ENCODE data around the gene DLGAP4.

Gene DLGAP4

DNA sequence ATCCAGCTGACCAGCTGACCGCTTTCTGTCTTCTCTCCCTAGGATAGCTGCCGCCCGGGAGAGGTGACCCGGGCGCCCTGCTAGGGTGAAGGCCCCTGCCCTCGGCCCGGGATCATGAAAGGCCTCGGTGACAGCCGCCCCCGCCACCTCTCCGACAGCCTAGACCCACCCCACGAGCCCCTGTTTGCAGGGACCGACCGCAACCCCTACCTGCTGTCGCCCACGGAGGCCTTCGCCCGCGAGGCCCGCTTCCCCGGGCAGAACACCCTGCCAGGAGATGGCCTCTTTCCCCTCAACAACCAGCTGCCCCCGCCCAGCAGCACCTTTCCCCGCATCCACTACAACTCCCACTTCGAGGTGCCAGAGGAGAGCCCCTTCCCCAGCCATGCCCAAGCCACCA, 125.5 kb downstream of the DLGAP4 start:
- no peak for DNase-seq

DNA sequence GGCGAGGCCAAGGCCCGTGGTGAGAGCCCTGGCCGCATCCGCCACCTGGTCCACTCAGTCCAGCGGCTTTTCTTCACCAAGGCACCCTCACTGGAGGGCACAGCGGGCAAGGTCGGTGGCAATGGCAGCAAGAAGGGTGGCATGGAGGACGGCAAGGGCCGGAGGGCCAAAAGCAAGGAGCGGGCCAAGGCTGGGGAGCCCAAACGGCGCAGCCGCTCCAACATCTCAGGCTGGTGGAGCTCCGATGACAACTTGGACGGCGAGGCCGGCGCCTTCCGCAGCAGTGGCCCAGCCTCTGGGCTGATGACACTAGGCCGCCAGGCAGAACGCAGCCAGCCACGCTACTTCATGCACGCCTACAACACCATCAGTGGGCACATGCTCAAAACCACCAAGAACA, 126.0 kb downstream of the DLGAP4 start:
- DNase-seq, result no peak

DNA sequence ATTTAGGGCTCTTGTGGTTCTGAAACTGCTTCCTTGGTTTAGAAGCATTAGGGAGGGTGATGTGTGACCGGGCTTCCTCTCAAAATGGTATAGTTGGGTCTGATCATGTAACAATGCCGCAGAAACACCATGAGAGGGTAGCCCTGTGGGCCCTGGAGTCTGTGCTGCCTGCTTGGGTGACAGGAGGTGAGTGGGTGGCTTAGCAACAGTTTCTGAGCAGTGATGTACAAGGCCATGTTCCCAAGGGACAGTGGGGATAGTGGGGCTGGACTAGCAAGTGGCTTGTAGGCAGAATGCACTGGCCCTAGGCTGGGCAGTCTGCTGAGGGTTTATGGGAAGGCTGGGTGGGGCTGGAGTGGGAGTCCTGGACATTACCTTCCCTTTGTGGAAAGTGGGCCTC, 128.2 kb downstream of the DLGAP4 start:
- DNase-seq, result no peak

DNA sequence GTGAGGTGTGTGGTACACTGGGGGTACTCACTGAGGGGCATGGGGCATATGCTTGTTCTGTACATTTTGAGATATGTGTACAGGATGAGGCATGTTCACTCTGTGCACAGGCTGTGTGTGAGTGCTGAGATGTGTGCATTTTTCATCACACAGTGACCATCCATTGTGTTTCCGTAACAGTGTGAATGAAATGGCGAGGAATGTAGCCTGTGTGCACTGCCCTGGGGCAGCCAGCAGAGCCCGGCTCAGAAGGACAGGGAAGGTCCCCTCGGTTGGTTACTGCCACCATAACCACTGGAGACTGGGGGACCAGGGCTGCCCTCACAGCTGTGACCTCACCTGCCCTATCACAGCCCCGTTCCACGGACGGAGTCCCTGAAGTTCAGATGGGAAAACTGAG, 129.0 kb downstream of the DLGAP4 start:
- no peak for DNase-seq

DNA sequence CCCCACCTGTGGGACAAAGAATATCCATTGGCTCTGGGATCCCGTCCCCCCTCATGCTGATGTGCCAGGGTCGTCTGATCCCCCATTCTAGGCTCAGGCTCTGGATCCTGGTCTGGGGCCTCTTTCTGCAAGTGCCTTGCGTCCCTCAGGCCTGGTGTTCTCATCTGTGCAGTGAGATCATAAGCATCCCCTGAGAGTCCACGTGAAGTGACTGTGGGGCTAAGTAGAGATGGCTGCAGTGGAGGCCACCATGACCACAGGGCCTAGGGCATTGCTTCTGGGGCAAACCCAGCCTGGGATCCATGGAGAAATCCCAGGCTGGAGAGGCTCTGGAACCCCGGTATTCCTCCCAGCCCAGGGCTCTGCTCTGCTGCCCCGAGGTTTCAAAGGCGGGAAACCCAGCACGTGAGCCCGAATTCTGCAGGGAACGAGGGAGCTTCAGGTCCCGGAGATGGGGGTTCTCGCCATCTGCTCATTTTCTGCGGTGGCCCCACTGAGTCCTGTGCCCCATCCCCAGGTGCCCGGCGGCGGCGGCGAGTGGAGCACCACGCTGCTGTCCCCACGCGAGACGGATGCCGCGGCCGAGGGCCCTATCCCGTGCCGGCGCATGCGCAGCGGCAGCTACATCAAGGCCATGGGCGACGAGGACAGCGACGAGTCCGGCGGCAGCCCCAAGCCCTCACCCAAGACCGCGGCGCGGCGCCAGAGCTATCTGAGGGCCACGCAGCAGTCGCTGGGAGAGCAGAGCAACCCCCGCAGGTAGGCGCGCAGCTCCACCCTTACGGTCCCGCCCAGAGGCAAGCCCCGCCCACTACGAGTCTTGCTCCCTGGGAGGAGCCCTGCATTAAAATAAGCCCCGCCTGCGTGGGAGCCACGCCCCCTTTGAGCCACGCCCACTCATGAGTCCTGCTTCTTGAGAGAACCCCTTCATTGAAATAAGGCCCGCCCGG, 129.7 kb downstream of the DLGAP4 start:
- DNase-seq, result peak; percentile 86

DNA sequence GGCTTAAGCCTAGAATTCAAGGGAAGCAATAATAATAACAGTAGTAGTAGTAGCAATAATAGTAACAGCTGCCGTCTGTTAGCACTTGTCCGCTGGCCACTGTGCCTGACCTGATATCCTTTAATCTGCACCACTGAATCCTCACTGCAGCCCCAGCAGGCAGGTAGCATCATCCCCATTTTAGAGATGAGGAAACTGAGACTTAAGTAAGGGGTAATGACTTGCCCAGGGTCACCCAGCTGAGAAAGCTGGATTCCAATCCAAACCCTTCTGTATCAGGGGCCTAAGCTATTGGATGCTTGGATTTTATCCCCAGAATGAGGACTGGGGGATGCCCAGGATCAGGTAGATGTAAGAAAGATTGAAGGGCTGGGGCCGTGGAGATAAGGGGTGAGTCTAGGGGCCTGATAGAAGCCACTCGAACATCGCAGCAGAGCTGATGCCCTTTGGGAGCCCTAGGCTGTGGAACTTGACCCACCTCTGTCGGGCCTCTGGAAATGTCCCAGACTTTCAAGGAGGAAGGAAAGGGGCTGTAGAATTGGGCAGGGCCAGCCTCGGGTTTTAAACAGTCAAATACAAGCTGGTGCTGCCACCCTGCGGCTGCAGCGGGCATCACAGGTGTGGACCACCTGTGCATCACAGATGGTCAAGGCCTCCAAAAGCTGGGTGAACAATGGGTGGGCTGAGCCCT, 133.0 kb downstream of the DLGAP4 start:
- DNase-seq, result peak; percentile 58

DNA sequence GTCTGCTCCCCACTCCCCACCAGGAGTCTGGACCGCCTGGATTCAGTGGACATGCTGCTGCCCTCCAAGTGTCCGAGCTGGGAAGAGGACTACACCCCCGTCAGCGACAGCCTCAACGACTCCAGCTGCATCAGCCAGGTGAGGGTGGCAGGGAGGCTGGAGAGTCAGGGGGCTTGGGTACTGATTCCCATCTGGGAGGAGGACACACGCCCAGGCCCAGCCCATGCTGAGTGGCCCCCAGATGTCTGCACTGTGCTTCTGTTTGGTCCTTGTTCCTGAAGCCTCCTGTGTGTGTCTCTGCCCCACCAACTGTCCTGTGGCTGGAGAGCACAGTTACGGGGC, 133.6 kb downstream of the DLGAP4 start:
- no peak for DNase-seq

DNA sequence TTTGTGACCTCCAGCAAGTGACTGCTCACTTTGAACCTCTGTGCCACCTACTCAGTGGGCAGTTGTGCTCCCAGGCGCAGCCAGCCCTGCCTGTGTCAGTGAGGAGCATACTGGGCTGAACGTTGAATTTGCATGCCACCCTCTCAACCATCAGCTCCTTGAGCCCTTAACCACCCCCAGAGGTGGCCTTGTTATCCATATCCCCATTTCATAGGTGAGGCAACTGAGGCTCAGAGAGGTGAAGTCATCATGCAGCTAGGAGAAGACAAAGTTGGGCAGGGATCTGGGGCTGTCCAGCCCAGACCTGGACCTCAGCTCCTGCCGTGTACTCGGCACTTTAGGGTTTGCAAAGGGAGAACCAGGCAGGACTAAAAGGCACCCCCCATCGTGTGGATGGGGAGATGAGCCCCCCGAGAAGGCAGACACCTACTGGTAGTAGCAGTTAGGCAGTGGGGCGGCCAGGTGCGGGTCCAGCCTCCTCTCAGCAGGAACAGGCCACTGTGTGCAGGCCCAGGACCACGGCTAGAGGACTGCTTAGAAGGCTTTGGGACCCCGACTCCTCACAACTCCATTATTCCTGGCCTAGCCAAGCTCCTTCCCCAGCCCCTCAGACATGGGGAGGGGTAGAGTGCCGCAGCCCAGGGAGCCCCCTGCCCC, 134.4 kb downstream of the DLGAP4 start:
- DNase-seq, result no peak

DNA sequence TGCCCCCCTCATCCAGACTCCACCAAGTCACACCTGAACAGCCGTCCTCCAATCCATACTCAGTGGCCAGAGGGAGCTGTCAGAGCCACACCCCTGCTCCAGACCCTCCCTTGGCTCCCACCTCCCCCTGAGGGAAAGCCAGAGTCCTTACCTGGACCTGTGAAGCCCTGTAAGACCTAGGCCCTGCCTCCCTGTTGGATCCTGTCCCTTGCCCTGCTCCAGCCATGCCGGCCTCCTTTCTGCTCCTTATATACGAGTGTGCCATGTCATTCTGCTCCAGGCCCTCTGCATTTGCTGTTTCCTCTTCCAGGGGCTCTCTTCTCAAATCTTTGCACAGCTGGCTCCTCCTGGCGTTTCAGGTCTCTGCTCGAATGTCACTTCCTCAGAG, 134.9 kb downstream of the DLGAP4 start:
- no peak for DNase-seq

DNA sequence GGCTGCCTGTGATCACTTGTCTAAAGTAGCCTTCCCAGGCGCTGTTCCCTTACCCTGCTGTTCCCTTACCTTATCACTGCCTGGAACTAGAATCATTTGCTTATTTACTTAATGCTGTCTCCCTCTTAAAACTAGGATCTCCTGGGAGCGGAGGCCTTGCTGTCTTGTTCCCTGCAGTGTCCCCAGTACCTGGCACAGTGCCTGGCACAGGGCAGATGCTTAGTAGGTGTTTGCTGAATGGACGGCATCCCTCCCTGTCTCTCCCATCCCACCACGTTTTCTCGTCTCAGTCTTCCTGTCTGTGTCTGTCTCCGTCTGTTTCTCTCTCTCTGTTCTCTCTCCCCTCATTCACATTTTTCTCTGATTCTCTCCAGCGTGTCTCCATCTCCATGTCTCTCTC, 135.3 kb downstream of the DLGAP4 start:
- no peak for DNase-seq

DNA sequence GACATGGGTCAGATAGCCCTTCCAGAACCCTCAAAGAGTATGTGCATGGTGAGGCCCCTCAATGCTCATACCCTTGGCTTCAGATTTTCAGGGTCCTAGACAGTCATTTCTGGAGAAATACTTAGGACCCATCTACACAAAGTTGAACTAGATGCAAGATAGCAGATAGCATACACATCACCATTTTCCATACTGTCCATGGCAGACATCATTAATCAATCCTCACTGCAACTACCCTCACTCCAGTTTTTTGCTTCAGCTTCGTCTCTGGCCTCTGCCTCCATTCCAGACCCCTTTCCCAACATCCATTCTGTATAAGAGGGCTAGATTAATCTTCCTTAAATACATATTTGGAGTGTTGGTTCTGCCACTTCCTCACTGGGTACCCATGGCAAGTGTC, 139.7 kb downstream of the DLGAP4 start:
- DNase-seq, result no peak

DNA sequence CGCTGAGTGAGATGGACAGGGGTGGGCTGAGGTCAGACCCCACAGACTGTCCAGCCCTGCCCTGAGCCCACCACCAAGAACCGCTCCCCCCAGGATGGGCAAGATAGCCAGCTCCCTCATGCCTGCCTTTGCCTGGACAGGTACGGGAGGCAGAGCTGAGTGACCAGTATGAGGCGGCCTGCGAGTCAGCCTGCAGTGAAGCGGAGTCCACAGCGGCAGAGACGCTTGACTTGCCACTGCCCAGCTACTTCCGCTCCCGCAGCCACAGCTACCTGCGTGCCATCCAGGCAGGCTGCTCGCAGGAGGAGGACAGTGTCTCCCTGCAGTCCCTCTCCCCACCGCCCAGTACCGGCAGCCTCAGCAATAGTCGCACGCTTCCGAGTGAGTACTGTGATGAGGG, 140.4 kb downstream of the DLGAP4 start:
- no peak for DNase-seq

DNA sequence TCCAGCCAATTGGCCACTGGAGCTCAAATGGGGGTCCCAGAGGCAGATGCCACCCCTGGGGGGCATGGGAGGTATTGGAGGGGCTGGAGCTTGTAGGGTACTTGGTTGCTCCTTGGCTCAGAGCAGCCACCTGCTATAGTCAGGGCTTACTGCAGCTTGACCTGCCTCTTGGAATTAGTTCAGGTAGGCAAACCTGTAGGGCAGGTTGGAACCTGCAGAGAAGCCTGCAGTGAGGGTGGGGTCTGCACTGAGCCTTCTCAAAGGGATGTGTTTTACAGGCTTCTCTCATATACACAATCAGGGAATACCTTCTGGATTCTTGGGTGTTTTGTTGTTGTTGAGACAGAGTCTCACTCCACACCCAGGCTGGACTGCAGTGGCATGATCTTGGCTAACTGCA, 141.0 kb downstream of the DLGAP4 start:
- DNase-seq, result no peak

DNA sequence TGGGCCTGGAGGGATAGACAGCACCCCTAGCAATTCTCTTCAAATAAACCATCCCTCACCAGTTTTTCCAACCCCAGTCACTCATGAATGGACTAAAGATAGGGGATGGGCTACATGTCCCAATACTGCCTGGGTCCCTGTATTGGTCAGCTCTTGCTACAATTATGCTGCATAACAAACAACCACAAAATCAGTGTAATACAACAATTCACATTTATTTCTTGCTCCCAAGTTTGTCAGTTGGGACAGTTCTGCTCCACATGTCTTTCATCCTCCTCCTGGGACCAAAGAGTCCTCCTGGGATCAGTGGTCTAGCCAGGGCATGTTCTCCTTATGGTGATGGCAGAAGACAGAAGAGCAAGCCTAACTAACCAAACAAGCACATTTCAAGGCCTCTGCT, 143.5 kb downstream of the DLGAP4 start:
- no peak for DNase-seq

DNA sequence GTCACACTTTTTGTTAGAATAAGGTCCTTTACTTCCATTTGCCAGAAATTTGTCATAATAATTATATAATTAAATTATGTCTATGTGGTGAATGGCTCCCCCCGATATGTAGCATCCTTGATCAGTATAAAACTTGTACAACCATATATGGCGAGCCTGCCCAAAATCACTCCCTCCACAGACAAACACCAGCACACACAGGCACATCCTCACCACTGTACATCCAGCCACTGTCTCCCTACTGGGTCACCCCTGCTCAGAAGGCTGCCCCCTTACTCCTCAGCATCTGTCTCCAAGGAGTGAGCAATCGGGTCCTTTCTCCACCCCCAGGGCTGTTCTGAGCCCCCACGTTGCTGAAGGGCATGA, 148.2 kb downstream of the DLGAP4 start:
- DNase-seq, result no peak

DNA sequence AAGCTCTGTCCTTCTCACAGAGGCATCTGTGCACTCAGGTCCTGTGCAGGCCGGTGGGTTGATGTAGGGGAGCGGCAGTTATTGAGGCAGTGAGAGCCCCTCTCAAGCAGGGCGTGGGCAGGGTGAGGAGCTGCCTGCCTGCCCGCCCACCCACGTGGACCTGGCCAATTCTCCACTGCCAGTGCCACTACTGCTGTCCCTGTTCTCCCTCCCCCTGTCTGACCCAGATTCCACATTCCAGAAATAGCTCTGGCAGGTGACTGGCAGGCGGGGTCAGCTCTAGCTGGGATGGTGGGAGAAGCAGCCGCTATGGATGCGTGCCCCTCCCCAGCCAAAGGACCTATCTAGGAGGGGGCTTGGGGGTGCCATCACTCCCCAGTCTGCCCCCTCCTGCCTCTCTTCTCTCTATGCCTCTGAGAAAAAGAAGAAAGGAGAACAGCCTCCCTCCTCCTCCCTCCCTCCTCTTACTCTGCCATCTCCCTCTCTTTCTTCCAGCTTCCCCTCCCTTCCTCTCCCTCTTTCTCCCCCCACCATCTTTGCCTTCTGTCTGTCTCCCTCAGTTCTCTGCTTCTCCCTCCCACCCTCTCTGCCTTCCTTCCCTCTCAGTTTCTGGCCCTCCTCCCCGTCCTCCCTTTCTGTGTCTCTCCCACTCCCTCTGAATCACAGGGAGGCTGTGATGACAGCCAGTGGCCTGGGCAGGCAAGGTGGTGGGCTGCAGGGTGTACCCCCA, 148.7 kb downstream of the DLGAP4 start:
- no peak for DNase-seq

DNA sequence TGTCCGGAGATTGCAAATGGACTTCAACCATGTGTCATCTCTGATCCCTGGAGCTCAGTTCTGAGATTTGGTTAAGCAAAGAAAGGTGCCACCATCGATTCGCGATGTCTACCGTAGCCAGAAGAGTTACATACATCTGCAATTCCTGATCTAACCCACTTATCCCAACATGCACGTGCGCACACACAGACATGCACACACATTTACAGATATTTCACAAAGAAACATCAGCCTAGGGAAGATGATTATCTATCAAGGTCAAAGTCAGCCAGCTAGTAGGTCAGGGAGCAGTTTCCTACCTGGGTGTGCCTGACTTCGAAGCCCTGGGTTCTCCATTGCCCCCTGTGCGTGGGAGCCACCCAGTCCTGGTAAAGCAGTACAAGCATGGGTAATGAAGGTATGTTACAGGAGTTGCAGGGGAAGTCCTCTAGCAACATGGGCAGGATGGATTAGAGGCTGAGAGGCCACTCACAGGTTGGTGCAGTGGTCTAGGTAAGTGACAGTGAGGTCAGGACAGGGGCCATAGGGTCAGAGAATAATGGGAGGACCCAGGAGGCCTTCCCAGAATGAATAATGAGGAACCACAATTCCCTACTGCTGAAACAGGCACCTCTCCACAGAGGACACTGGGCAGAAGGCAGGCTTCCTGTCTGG, 150.0 kb downstream of the DLGAP4 start:
- DNase-seq, result no peak

DNA sequence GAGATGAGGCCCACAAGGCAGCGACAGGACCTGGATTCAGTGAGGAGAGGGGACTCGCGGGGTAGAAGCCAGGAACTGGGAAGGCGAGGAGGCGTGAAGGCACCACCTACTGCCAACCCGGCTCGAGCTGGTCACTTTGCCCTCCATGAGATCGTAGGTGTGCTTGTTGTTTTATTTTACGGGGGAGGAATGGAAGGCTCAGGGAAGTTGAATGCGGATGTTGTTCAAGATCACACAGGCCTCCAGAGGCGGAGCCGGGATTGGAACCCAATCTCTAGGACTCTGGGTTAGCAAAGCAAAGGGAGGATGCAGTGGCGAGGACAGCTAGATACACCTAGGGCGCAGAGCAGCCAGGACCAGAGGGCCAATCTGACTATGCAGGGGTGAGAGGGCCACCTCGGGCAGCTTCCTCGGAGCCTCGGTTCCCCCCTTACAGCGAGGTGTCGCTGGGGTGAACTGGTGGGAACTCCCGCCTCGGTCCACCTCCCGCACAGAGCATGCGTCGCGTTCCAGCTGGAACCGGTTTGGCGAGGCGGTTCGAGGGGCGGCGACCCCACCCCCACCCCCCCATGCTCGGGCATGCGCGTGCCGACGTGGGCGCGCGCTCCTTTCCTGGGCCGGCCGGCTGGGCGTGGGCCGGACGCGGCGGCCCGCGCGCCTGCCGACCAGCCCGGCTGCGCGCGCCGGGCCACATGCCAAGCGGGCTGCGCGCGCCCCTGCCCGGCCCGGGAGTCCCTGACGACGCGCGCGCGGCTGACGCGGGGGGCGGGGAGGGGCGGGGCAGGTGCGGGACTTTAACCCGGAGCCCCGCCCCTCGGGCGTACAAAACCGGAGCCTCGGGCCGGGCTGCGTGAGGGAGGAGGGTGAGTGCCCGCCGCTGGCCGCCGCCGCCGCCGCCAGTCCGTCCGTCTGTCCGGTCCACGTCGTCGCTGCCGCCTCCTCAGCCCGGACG, 154.8 kb downstream of the DLGAP4 start:
- peak; percentile 87 for DNase-seq

DNA sequence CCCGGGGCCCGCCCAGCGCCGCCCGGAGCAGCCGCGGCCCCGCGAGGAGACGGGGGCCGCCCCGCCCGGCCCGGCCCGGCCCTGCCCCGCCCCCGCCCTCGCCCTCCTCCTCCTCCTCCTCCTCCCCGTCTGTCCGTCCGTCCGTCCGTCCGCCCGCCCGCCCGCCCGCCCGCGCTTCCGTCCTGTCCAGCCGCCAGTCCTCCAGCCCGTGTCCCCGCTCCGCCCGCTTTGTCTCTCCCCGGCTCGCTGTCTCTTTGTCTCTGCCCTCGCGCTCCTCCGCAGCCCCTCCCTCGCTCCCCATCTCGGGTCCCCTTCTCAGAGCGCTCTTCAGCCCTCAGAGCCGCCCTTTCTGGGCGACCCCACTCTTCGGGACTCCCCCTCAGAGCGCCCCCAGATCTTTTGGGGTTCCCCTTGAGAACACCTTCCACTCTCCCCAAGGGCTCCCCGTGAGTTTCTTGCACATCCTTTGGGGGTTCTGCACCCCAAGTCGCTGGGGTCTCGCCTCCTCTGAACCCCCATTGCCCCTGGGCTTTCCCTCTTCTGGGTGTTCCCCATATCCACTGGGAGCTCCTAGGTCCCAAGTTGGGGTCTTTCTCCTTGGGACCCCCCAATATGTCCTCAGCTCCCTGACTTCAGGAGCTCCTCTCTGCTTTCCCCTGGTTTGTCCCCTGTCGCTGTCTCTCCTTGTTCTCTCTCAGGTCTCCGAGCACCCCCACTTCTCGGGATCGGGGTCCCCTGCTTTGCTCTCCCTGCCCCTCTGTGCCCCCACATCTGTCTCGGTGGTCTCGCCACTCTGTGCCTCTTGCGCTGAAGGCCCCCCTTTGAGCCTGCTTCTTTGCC, 155.7 kb downstream of the DLGAP4 start:
- peak; percentile 32 for DNase-seq

DNA sequence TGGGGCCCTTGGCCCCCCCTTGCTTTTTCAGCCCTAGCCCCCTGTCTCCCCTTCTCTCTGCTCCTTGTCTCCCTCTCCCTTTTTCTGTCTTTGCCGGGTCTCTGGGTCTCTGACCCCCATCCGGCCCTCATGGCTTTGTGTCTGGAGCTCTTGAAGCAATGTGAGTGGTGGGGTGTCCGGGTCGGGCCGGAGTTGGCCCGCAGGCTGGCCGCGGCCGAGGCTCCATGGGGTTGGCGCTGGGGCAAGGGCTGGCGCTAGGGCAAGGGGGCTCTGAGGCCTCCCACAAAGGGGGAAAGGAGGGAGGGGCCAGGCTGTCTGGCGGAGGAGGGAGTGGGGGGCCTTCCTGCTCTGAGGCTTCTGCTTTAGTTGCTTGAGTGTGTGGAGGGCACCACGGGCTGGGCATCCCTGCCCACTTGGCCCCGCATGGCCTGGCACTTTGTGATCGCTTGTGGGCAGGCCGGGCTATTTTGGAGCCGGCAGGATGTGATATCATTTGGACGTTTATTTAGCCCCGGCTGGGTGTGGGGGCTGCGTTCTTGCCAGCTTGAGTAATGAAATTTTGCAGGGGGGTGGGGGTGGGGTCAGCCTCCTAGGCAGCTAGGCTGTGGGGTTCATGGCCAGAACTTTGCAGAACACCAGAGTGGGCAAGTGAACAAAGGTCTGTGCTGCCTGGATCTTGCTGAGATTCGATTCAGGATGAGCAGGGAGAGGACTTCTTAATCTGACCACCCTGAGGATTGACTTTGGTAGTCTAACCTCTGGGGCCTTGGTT, 156.5 kb downstream of the DLGAP4 start:
- no peak for DNase-seq

Measured in activated CD4-positive, alpha-beta T cell treated with anti-CD3 and anti-CD28 coated beads, Interleukin-2, amount 50 U/mL, for 1 hour (primary cell).